Breast epithelium (tissue), 4 donors: ENCODE results near the gene CLDN25. TPM values are rescaled to one million over a fixed set of nuclear protein-coding genes. Genes with fewer than 3 reads are reported as not detected.

Source experiments
- DNase-seq, 2 donors: peaks; one replicate each; pipeline ENCODE4 v3.0.0-alpha.2; 2019; ENCODE audit warnings: low spot score in 2 of 2
- H3K27ac ChIP-seq, 2 donors: fragments of 200-600 bp; sonication (generic) in 1 of 2; one replicate each; pipeline ENCODE4 v1.5.1; 2016 to 2019; ENCODE audit warnings: mild to moderate bottlenecking in 1 of 2
- H3K27me3 ChIP-seq, 2 donors: fragments of 200-600 bp; sonication (generic) in 1 of 2; one replicate each; pipeline versions ENCODE4 v1.5.1 to v1.6.0; 2017 to 2019; ENCODE audit warnings: control low read depth in 1 of 2, mild to moderate bottlenecking in 1 of 2
- H3K36me3 ChIP-seq: fragments of 200-600 bp; one replicate; pipeline ENCODE4 v1.5.1; 2019
- H3K4me1 ChIP-seq, 2 donors: fragments of 200-600 bp; sonication (generic); one replicate each; pipeline ENCODE4 v1.5.1; 2016 to 2019; ENCODE audit warnings: control low read depth in 1 of 2
- H3K4me3 ChIP-seq, 3 donors: fragments of 200-600 bp; sonication (generic); 1 replicate in 2 of 3; 2 replicates in 1 of 3; pipeline ENCODE4 v1.5.1; 2016 to 2019; ENCODE audit warnings: mild to moderate bottlenecking in 3 of 3, moderate library complexity in 2 of 3
- H3K9me3 ChIP-seq, 2 donors: fragments of 200-600 bp; sonication (generic) in 1 of 2; one replicate each; pipeline ENCODE4 v1.5.1; 2016 to 2019; ENCODE audit warnings: control low read depth in 1 of 2
- CTCF ChIP-seq, 3 donors: fragments of 450-650 bp; IDR thresholded peaks; one replicate each; pipeline ENCODE4 v1.5.1; 2016 to 2017; ENCODE audit warnings: antibody characterized with exemption in 3 of 3, mild to moderate bottlenecking in 3 of 3, moderate library complexity in 3 of 3
- POLR2A ChIP-seq: fragments of 450-650 bp; IDR thresholded peaks from one replicate; pipeline ENCODE4 v1.6.1; 2016; ENCODE audit warnings: antibody characterized with exemption, mild to moderate bottlenecking, moderate library complexity
- POLR2AphosphoS5 ChIP-seq, 3 donors: sonication (generic); formaldehyde crosslinking; IDR thresholded peaks; one replicate each; pipeline ENCODE4 v1.6.1; 2017; ENCODE audit warnings: antibody characterized with exemption in 3 of 3
- intact Hi-C: fragments of 100-400 bp; cut with DNase I; formaldehyde crosslinking; loops from one replicate; pipeline ENCODE4 v1.15.1; 2023; ENCODE audit warnings: low total_unique reads
- total RNA-seq, 3 donors: library from RNA; depleted of rRNA; stranded (reverse); fragments of >200 nt; gene quantifications; one replicate each; pipeline ENCODE4 v1.1.0, GENCODE V29; 2016

Gene CLDN25
- total RNA-seq, 3 donors from 2014 or later = not detected

GRCh38 chr11:113789675-113790320 is 10.2 kb downstream of the CLDN25 start:
- no peak overlapping the region for H3K27ac ChIP-seq
- H3K9me3 ChIP-seq = no peaks in the 10 kb centered on the region
- TF ChIP-seq CTCF (IDR thresholded peaks at IDR 0.05) = no peak
- no peak for TF ChIP-seq POLR2AphosphoS5 (IDR thresholded peaks at IDR 0.05)
- no peak for TF ChIP-seq POLR2A
- intact Hi-C loops = no loop called here
- DNase-seq = no peak
- no peaks in the 10 kb centered on the region for H3K4me1 ChIP-seq
- H3K4me3 ChIP-seq = no peak overlapping the region
- no peaks in the 10 kb centered on the region for H3K36me3 ChIP-seq
- no peaks in the 10 kb centered on the region for H3K27me3 ChIP-seq

- no peak overlapping the region for H3K27ac ChIP-seq
- H3K4me3 ChIP-seq = no peak overlapping the region
- no peak for DNase-seq
- no peaks in the 10 kb centered on the region for H3K4me1 ChIP-seq
- TF ChIP-seq CTCF (IDR thresholded peaks at IDR 0.05) = peak; percentile 34 to 66 (median 62)
- no peak for TF ChIP-seq POLR2AphosphoS5 (IDR thresholded peaks at IDR 0.05)
- intact Hi-C loops = no loop called here
- no peaks in the 10 kb centered on the region for H3K9me3 ChIP-seq
- peaks cover 10% of the 10 kb centered on the region for H3K36me3 ChIP-seq
- H3K27me3 ChIP-seq = no peaks in the 10 kb centered on the region
These were observed 17.2 kb downstream of the CLDN25 start for GRCh38 chr11:113796663-113797259.

GRCh38 chr11:113802621-113803020 is 23.0 kb downstream of the CLDN25 start:
- peaks cover 10% of the 10 kb centered on the region for H3K36me3 ChIP-seq
- no peaks in the 10 kb centered on the region for H3K4me1 ChIP-seq
- H3K4me3 ChIP-seq = no peak overlapping the region
- intact Hi-C loops = no loop called here
- no peak overlapping the region for H3K27ac ChIP-seq
- DNase-seq = no peak
- no peaks in the 10 kb centered on the region for H3K9me3 ChIP-seq
- H3K27me3 ChIP-seq = no peaks in the 10 kb centered on the region
- TF ChIP-seq CTCF (IDR thresholded peaks at IDR 0.05) = no peak

- no peak for DNase-seq
- H3K27me3 ChIP-seq = no peaks in the 10 kb centered on the region
- H3K9me3 ChIP-seq = no peaks in the 10 kb centered on the region
- H3K4me3 ChIP-seq = no peak overlapping the region
- TF ChIP-seq POLR2AphosphoS5 (IDR thresholded peaks at IDR 0.05) (no peak), CTCF (IDR thresholded peaks at IDR 0.05) (no peak), POLR2A (no peak)
- no peak overlapping the region for H3K27ac ChIP-seq
- peaks cover 7% of the 10 kb centered on the region for H3K36me3 ChIP-seq
- no peaks in the 10 kb centered on the region for H3K4me1 ChIP-seq
- intact Hi-C loops = no loop called here
These were observed 26.0 kb downstream of the CLDN25 start for GRCh38 chr11:113805640-113806039.

GRCh38 chr11:113806406-113806805 is 26.8 kb downstream of the CLDN25 start:
- Histone ChIP-seq H3K4me3 (no peak overlapping the region), H3K4me1 (no peaks in the 10 kb centered on the region), H3K36me3 (peaks cover 2% of the 10 kb centered on the region), H3K27me3 (no peaks in the 10 kb centered on the region), H3K9me3 (no peaks in the 10 kb centered on the region), H3K27ac (no peak overlapping the region)
- intact Hi-C loops = no loop called here
- no peak for DNase-seq
- TF ChIP-seq POLR2AphosphoS5 (IDR thresholded peaks at IDR 0.05) (no peak), POLR2A (no peak), CTCF (IDR thresholded peaks at IDR 0.05) (peak in 1 of 3 donors; percentile 10)
